Measurements from ENCODE around the gene TWIST2. TPM values are rescaled to one million over a fixed set of nuclear protein-coding genes. Genes with fewer than 3 reads are reported as not detected.

The TWIST2 gene
- total RNA-seq, 1 experiment from 2014 or later = not detected

DNA sequence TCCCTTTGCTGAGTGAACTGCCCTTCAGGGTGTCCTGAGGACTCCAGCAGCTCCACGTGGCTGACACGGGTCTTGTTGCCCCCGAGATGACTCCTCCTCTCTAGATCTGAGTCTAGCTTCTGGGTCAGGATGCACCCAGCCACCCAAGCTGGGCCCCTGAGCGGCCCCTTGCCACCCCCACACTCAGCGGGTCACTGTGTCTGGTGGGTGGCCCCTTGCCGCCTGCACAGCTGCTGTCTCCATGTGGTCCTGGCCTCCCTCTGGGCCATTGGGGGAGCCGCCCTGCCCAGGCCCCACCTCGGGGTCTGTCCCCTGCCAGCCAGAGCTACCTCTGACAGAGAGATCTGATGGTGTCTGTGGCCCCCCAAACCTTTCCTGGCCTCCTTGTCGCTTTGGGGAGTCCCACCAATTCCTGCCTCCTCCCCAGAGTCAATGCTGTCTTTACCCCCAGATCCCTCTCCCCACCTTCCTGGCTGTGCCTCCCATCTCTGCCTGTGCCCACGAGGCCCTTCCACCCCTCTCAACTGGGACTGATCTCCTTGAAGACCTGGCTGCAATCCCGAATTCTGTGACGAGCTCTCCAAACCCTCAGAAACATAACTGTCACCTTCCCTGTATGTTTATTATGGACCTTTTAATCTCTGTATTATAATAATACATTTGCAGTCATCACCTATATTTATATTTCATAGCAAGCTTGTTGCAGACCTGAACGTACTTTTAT is 46.5 kb downstream of the TWIST2 start:
- in situ Hi-C loops (cut with HindIII; ENCODE audit: low pct_unique_long_range_greater_than_20kb, low sequenced_read_pairs) = no loop called here
- DNase-seq (ENCODE audit: low read depth) = no peak

DNA sequence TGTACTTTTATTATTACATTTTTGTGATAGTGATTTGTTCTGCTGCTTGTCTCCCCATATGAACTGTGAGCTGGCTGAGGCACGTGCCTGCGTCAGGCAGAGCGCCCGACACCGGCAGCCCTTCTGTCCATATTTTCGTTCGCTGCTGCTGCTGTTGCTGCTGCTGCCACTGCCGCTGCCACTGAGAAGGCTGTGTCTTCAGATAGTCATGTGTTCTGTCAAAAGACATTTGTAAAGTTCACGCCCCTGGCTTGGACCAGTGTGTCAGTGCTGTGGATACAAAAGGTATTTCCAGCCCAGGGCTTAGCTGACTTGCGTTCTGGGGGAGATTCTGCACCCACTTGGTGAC is 47.0 kb downstream of the TWIST2 start:
- no peak for DNase-seq (ENCODE audit: low read depth)
- in situ Hi-C loops (cut with HindIII; ENCODE audit: low pct_unique_long_range_greater_than_20kb, low sequenced_read_pairs) = no loop called here

DNA sequence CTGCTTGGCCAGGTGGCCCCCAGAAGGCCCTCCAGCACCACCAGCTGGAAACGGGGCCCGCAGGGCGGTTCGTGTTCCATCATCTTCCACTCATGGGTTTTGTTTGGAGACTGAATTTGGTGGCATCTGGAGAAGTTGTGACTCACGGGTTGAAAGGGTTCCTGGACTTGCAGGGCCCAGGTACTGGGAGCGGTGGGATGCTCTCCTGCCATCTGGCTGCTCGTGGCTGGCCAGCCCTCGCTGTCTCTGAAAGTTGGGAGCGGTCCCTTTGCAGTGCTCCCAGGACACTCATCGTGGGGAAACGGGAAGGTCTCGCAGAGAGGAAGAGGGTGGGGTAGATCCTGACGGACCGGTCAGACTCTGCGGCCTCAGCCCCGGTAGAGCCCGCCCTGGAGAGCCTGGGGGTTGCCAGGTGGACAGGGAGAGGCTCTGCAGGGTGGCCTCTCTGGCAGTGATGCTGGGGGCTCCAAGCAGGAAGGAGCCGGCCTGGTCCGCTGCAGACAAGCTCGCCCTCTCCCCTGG is 47.5 kb downstream of the TWIST2 start:
- in situ Hi-C loops (cut with HindIII; ENCODE audit: low pct_unique_long_range_greater_than_20kb, low sequenced_read_pairs) = no loop called here
- DNase-seq (ENCODE audit: low read depth) = no peak

- no peak for DNase-seq (ENCODE audit: low read depth)
- in situ Hi-C loops (cut with HindIII; ENCODE audit: low pct_unique_long_range_greater_than_20kb, low sequenced_read_pairs) = no loop called here
Measured at GRCh38 chr2:238895891-238896600, 48.2 kb downstream of the TWIST2 start.

DNA sequence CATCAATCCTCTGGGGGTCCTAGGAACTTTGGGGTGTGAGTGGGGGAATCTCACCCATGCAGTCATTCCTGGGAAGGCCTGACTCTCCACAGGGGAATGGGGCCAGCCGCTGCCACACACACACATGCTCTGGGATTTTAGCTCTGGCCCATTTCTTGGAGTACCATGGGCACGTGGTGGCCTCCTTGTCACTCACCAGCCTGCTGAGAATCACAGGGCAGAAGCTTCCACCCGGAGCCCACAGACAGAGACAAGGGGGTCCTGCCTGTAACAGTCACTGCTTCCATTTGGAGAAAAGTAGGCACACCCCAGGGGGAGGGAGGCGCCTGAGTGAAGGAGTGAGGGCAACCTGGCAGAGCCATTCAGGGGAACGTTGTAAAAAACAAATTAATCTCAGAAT is 48.8 kb downstream of the TWIST2 start:
- no peak for DNase-seq (ENCODE audit: low read depth)
- in situ Hi-C loops (cut with HindIII; ENCODE audit: low pct_unique_long_range_greater_than_20kb, low sequenced_read_pairs) = no loop called here

DNA sequence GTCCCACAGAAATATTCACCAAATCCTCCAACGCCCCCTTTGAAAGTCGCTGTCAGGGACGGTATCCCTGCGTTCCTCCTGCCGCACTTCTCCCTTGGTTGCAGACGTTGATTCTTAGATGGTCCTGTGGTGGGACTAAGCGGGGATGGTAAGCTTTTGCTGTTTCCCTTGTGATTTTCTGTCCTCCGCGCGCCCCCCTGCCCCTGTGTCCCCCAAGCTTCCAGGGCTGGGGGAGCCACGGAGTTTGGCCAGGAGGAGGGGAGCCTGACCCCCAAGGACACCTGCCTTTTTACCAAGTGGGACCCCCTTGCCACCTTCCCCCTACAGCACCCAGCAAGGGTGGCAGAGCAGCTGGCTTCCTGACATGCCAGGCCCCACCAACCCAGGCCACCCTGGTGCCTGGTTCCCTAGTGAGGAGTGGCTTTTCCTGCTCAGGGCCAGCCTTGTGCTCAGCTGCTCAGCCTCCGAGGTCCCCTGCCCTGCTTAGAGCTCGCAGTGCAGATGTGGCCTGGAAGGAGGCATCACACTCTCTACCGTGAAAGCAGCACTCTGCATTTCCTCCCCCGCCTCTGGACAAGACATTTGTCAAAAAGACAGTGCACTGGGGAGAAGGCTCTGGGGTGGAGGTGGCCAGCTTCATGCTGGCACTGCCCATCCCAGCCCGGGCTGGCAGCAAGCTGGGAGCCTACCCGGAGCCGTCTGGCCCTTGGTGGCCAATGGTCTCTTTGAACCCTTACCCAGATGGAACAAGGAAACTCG is 49.4 kb downstream of the TWIST2 start:
- in situ Hi-C loops (cut with HindIII; ENCODE audit: low pct_unique_long_range_greater_than_20kb, low sequenced_read_pairs) = no loop called here
- no peak for DNase-seq (ENCODE audit: low read depth)

DNA sequence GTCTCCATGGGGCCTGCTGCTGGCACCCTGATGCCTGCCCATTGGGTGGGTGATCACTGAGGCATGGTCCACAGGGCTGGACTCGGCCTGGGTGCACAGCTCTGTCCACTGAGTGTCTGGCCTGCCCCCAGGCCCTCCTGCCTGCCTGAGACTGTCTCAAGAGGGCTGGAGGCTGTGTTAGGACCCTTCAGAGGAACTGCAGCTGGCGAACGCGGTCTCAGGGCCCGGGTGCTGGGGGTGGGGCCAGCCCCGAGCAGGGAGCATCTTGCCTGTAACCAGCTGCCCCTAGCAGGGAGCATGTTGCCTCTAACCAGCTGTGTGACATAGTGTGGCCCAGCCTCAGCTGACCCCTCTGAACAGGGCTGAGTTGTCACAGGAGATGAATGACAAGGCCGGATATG is 50.0 kb downstream of the TWIST2 start:
- in situ Hi-C loops (cut with HindIII; ENCODE audit: low pct_unique_long_range_greater_than_20kb, low sequenced_read_pairs) = no loop called here
- no peak for DNase-seq (ENCODE audit: low read depth)

- in situ Hi-C loops (cut with HindIII; ENCODE audit: low pct_unique_long_range_greater_than_20kb, low sequenced_read_pairs) = no loop called here
- DNase-seq (ENCODE audit: low read depth) = no peak
Measured at GRCh38 chr2:238898534-238899281, 50.8 kb downstream of the TWIST2 start.

DNA sequence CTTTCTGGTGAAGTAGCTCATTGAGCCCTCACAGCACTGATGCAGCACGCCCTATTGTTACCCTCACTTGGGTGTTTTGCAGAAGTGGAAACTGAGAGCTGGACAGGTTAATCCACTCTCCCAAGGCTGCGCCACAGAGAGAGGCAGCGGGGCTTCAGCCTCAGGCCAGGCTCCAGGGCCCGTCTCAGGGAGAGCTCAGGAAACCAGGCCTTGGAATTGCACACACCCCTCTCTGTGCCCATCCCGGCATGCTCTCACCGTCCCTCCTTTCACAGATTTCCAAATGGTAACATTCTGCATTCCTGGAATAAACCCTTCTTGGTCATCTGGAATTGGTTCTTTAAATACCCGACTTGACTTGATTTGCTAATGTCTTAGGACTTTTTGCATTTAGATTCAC is 51.5 kb downstream of the TWIST2 start:
- in situ Hi-C loops (cut with HindIII; ENCODE audit: low pct_unique_long_range_greater_than_20kb, low sequenced_read_pairs) = no loop called here

DNA sequence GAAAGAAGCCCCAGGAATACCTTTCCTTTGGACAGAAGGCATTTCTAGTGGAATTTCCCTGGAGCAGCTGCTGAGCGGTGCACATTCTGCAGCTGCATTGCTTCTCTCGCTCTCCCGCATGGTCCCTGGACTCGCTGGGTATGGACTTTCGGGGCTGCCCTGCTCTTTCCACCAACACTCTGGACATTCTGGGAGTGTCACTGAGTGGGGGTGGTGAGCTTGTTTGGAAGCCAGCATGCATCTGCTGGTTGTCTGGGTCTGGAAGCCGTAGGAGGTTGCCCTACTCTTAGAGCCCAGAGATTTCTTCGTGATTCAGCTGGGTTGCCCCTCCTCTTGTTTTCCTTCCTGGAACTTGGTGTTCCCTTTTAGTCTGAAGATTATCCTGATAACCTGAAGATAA is 52.6 kb downstream of the TWIST2 start:
- DNase-seq (ENCODE audit: low read depth) = no peak
- in situ Hi-C loops (cut with HindIII; ENCODE audit: low pct_unique_long_range_greater_than_20kb, low sequenced_read_pairs) = no loop called here

More for the DNA sequence above, 51.5 kb downstream of the TWIST2 start:
- DNase-seq (ENCODE audit: low read depth) = no peak

DNA sequence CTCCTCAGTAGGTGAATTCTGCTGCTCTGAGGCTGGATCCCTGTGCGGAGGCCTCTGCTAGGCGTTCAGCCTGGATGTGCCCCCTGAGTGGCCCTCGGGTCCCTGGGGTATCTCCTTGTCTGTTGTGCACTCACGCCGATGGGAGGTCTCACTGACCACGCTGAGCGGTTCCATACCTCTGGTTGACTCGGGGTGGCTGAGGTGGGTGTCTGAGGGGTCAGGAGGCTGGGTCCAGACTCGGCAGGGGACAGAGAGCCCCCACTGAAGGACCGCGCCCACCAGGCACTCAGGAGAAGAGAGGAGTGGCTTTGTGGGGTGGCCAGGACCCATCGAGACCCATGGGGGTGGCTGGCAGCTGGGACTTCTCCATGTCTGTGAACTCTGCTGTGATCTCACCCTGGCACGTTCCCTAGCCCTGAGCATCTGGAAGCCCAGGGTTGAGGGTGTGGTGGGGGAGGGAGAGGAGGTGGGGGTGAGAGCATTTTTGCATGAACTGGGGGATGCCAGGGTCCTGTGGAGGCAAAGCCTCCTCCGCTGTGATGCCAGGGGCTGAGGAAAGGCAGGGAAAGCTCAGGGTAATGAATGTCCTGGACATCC is 53.7 kb downstream of the TWIST2 start:
- DNase-seq (ENCODE audit: low read depth) = no peak
- in situ Hi-C loops (cut with HindIII; ENCODE audit: low pct_unique_long_range_greater_than_20kb, low sequenced_read_pairs) = no loop called here

- DNase-seq (ENCODE audit: low read depth) = no peak
- in situ Hi-C loops (cut with HindIII; ENCODE audit: low pct_unique_long_range_greater_than_20kb, low sequenced_read_pairs) = no loop called here
Measured at GRCh38 chr2:238902285-238902684, 54.4 kb downstream of the TWIST2 start.

GRCh38 chr2:238903141-238903540 is 55.3 kb downstream of the TWIST2 start:
- in situ Hi-C loops (cut with HindIII; ENCODE audit: low pct_unique_long_range_greater_than_20kb, low sequenced_read_pairs) = no loop called here
- no peak for DNase-seq (ENCODE audit: low read depth)

- no peak for DNase-seq (ENCODE audit: low read depth)
- in situ Hi-C loops (cut with HindIII; ENCODE audit: low pct_unique_long_range_greater_than_20kb, low sequenced_read_pairs) = no loop called here
Measured at GRCh38 chr2:238904177-238904576, 56.3 kb downstream of the TWIST2 start.

- no peak for DNase-seq (ENCODE audit: low read depth)
- in situ Hi-C loops (cut with HindIII; ENCODE audit: low pct_unique_long_range_greater_than_20kb, low sequenced_read_pairs) = no loop called here
Measured at GRCh38 chr2:238904716-238905115, 56.8 kb downstream of the TWIST2 start.

DNA sequence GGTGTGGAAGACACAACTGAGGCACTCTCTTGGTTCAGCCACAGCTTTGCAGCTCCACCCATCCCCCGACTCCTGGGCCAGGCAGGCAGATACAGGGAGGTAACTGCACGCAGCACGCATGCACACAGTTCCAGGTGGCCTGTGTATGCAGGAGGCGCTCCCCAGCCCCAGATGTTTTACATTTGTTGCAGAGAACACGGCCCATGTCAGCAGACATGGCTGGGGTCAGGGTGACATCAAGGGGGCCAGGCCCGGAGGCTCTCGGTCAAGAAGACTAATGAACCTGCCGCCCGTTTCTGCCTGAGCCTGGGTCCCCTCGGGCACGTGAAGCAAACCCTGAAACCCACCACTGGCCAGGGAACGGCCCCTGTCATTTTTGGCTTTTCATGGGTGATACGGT is 57.3 kb downstream of the TWIST2 start:
- no peak for DNase-seq (ENCODE audit: low read depth)
- in situ Hi-C loops (cut with HindIII; ENCODE audit: low pct_unique_long_range_greater_than_20kb, low sequenced_read_pairs) = no loop called here

DNA sequence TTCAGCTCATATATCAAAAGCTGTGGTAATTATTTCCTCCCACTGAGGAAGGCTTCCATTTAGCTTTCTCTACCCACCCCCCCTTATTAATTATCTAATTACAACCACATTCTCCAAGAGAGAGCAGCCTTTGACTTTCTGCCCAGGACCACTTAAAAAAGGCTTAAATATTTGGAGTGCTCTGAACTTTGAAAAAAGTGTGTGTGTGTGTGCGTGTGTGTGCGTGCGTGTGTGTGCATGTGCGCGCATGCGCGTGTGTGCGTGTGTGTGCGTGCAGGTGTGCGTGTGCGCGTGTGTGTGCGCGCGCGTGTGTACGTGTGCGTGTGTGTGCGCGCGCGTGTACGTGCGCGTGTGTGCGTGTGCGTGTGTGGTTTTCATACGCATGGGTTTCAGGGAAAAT is 57.8 kb downstream of the TWIST2 start:
- in situ Hi-C loops (cut with HindIII; ENCODE audit: low pct_unique_long_range_greater_than_20kb, low sequenced_read_pairs) = no loop called here
- DNase-seq (ENCODE audit: low read depth) = no peak

DNA sequence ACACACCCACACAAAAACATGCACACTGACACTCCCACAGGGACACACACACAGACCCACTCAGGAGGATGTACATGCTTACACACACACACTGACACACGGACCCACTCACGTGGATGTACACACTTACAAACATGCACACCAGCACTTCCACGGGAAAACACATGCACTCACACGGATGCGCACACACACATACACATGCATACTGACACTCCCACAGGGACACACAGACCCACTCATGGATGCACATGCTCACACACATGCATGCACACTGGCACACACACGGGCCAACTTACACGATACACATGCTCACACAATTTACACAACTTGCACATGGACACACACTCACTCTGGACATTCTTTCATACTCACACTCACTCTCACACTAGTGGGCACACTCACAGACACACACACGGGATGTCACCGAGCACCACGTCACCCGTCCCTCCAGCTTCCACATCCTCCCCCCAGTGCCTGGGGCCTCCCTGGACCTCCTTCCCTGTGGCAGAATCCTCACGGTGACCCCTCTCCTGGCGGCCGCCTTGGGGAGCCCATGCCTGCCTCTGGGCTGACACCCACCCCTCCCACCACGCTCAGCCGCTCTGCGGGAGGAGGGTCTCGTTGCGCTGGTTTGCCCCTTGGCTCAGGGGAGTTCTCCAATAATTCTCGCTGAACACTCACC is 58.5 kb downstream of the TWIST2 start:
- in situ Hi-C loops (cut with HindIII; ENCODE audit: low pct_unique_long_range_greater_than_20kb, low sequenced_read_pairs) = no loop called here
- no peak for DNase-seq (ENCODE audit: low read depth)

Data from Caki2 (cell line).